ENCODE measurements around the gene TMEM151A. TPM values are rescaled to one million over a fixed set of nuclear protein-coding genes. Genes with fewer than 3 reads are reported as not detected.

The TMEM151A gene
- polyA plus RNA-seq, 4 donors, result not detected

Other genes with a start within 250 kb of the TMEM151A start
- gene GAL3ST3, start 242.7 kb upstream of the TMEM151A start, polyA plus RNA-seq (ENCODE audit: insufficient read length in 4 of 4), result 1 to 10 TPM; 3.5 to 7.1 (median 4.3) TPM
- 100 to 1,000 TPM; 185 to 261 (median 236) TPM for gene SF3B2, start 239.5 kb upstream of the TMEM151A start, polyA plus RNA-seq (ENCODE audit: insufficient read length in 4 of 4)
- gene PACS1, start 221.6 kb upstream of the TMEM151A start, polyA plus RNA-seq (ENCODE audit: insufficient read length in 4 of 4), result 10 to 100 TPM; 43.6 to 60.4 (median 49.3) TPM
- 10 to 100 TPM; 16.3 to 29.2 (median 18.9) TPM for gene KLC2, start 34.2 kb upstream of the TMEM151A start, polyA plus RNA-seq (ENCODE audit: insufficient read length in 4 of 4)
- gene RAB1B, start 23.3 kb upstream of the TMEM151A start, polyA plus RNA-seq (ENCODE audit: insufficient read length in 4 of 4), result 100 to 1,000 TPM; 103 to 140 (median 121) TPM
- 1 to 10 TPM; 3.6 to 6.1 (median 4.3) TPM for gene CNIH2, start 13.7 kb upstream of the TMEM151A start, polyA plus RNA-seq (ENCODE audit: insufficient read length in 4 of 4)
- gene YIF1A, start 2.8 kb upstream of the TMEM151A start, polyA plus RNA-seq (ENCODE audit: insufficient read length in 4 of 4), result 10 to 100 TPM; 43.0 to 57.7 (median 51.7) TPM
- 100 to 1,000 TPM in 1 of 4 donors, 10 to 100 TPM in 3; 66.3 to 240 (median 72.3) TPM for gene CD248, start 25.1 kb downstream of the TMEM151A start, polyA plus RNA-seq (ENCODE audit: insufficient read length in 4 of 4)
- 1 to 10 TPM; 1.7 to 3.7 (median 2.5) TPM for gene RIN1, start 44.5 kb downstream of the TMEM151A start, polyA plus RNA-seq (ENCODE audit: insufficient read length in 4 of 4)
- 10 to 100 TPM; 15.3 to 36.1 (median 29.9) TPM for gene BRMS1, start 53.2 kb downstream of the TMEM151A start, polyA plus RNA-seq (ENCODE audit: insufficient read length in 4 of 4)
- 10 to 100 TPM; 49.2 to 53.2 (median 50.5) TPM for gene B4GAT1, start 55.7 kb downstream of the TMEM151A start, polyA plus RNA-seq (ENCODE audit: insufficient read length in 4 of 4)
- 10 to 100 TPM in 3 of 4 donors, 1 to 10 TPM in 1; 2.8 to 29.9 (median 17.9) TPM for gene SLC29A2, start 79.9 kb downstream of the TMEM151A start, polyA plus RNA-seq (ENCODE audit: insufficient read length in 4 of 4)
- gene NPAS4, start 129.1 kb downstream of the TMEM151A start, polyA plus RNA-seq (ENCODE audit: insufficient read length in 4 of 4), result under 1 TPM; 0.19 to 0.57 (median 0.42) TPM
- 10 to 100 TPM; 56.8 to 82.2 (median 72.2) TPM for gene MRPL11, start 147.0 kb downstream of the TMEM151A start, polyA plus RNA-seq (ENCODE audit: insufficient read length in 4 of 4)
- gene PELI3, start 175.0 kb downstream of the TMEM151A start, polyA plus RNA-seq (ENCODE audit: insufficient read length in 4 of 4), result 1 to 10 TPM; 4.8 to 6.9 (median 6.1) TPM
- 10 to 100 TPM in 3 of 4 donors, 1 to 10 TPM in 1; 7.7 to 22.6 (median 20.6) TPM for gene DPP3, start 188.5 kb downstream of the TMEM151A start, polyA plus RNA-seq (ENCODE audit: insufficient read length in 4 of 4)
- 10 to 100 TPM; 36.5 to 96.9 (median 70.8) TPM for gene BBS1, start 218.7 kb downstream of the TMEM151A start, polyA plus RNA-seq (ENCODE audit: insufficient read length in 4 of 4)